GM18861 (cell line): Measurements from ENCODE around the gene PSMB2.
"Not testable (repeated sequence)": the region's sequence is repeated elsewhere in the genome, so short reads cannot be mapped to it uniquely, and the experiment has no call there.

Experiments used
- ATAC-seq: cut with Tn5 transposase; IDR thresholded peaks from one replicate; pipeline ENCODE4 v1.9.1; 2021; ENCODE audit not compliant: unreplicated experiment

Gene PSMB2

GRCh38 chr1:35641233-35641866 is at the start of gene PSMB2:
TSS of gene PSMB2 (minus strand) at chr1:35641526. CDS start at chr1:35641432, 94 bp downstream.
- peak; percentile 68 for ATAC-seq

DNA sequence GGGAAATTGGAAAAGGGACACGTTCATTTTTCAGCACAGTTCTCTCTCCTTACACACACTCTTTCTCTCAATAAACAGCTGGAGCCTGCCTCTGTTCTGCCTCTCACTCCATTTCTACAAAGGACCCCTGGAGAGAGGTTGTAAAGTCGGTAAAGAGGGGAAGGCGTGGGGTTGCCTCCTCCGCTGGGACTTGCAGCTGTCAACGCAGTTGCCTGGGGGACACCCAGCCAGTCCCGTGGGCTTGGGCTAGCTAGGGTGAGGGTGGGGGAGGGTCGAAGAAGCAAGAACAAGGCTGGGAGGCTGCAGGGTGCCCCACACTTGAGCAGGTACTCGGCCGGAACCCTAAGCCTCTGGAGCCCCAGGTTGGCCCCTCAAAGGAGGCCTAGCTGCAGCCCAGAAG is 49.8 kb upstream of the PSMB2 start:
- no peak for ATAC-seq

DNA sequence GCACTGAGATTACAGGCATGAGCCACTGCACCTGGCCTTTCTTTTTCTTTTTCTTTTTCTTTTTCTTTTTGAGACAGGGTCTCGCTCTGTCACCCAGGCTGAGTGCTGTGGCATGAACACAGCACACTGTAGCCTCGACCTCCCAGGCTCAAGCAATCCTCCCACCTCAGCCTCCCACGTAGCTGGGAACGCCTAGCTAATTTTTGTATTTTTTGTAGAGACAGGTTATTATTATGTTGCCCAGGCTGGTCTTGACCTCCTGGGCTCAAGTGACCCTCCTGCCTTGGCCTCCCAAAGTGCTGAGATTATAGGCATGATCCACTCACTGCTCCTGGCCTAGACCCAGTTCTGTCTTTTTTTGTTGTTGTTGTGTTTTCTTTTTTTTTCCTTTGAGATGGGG is 48.8 kb upstream of the PSMB2 start:
- not testable (repeated sequence) for ATAC-seq

DNA sequence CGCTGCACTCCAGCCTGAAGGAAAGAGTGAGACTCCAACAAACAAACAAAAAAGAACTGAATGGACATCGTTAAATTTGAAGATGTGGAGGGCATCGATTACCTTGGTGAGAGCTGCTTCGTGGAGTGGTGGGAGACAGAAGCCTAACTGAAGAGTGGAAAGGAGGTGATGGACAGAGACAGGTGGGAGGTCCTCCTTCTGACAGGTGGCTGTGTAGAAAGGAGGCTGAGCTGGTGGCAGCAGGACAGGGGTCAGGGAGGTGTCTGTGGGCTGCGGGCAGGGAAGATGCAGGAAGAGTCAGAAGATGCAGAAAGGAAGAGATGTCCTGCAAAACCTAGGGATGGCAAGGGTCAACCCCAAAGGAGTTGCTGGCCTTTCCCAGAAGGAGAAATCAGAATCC is 46.8 kb upstream of the PSMB2 start:
- ATAC-seq = no peak

DNA sequence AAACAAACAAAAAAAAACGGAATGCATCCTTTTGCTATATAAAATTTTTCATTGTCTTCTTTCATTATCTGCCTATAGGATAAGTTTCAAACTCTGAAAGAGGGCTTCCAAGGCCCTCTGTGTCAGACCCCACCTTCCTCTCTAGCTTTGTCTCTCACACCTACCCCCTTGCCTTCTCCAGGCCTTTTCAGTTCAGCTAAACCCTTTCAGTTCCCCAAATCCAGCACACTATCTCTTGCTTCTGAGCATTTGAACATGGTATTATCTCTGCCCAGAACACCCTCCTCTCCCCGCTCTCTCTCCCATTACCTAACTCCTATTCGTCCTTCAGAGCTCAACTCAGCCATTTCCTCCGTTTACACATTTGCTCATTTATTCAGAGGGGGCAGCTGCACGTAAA is 41.7 kb upstream of the PSMB2 start:
- no peak for ATAC-seq

GRCh38 chr1:35680271-35680670 is 38.9 kb upstream of the PSMB2 start:
- no peak for ATAC-seq

GRCh38 chr1:35675773-35676172 is 34.4 kb upstream of the PSMB2 start:
- no peak for ATAC-seq

- ATAC-seq = no peak
Observed at GRCh38 chr1:35674111-35674510, 32.8 kb upstream of the PSMB2 start.

GRCh38 chr1:35672116-35672515 is 30.8 kb upstream of the PSMB2 start:
- no peak for ATAC-seq

DNA sequence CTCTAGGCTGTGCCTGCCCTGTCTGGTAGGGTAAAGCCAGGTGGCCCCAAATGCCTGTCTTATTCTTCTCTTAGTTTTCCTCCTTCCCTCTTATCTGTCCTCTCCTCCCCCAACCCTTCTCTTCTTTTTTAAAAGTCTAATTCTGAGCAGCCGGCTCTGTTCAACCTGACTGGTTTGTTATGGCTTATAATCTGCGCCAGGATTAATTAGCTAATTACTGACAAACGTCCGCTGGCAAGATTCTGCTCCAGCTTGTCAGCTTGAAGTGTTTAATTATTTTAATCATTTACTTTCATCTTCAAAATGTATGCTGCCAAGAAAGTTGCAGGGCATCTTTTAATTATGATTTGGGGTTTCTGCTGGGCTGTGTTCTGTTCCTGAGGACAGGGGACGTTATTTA is 27.2 kb upstream of the PSMB2 start:
- no peak for ATAC-seq

DNA sequence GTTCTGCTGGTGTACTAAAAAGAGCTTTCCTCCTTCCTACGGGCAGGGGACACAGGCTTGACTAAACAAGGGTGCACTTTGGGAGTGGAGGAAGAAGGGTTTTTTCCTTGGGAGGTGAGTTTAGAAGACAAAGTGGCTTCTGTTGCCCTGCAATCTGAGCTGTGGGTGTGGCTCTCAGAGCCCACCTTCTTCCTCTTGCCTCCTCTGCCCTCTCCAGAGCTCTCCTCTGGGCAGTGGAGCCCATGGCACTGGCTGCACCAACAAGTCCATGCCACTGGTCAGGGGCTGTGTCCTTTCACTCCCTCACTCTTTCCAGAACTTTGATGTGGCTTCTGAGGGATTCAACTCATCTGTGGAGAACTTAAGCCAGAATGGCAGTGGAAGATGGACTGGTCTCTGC is 25.6 kb upstream of the PSMB2 start:
- ATAC-seq = no peak

DNA sequence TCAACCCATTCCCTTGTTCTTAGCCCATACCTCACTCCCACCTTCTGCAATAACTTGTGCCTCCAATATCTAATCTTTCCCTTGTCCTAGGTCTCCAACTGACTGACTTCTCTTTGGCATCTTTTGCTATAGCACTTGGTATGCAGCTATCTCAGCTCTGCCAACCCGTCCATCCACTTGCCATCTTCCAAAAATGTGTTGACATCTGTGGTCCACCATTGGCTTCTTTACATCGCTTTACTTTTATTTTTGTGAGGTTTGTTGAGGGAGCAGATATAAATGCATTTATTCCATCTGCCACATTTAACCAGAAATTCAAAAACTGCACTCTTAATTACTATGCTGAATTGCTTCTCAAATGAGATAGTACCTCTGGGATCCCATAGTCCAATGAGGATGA is 24.9 kb upstream of the PSMB2 start:
- no peak for ATAC-seq

DNA sequence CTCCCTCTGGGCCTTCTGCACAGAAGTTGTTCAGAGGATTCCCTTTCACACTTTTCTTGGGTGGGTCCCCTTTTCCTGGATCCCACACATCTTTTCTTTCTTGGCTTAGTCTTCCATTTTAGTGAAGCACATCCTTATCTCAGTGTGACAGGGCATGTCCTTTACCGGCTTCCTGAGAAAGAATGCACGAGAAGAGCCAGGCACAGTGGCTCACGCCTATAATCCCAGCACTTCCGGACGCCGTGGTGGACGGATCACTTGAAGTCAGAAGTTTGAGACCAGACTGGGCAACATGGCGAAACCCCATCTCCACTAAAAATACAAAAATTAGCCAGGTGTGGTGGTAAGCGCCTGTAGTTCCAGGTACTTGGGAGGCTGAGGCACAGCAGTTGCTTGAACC is 22.1 kb upstream of the PSMB2 start:
- ATAC-seq = no peak

DNA sequence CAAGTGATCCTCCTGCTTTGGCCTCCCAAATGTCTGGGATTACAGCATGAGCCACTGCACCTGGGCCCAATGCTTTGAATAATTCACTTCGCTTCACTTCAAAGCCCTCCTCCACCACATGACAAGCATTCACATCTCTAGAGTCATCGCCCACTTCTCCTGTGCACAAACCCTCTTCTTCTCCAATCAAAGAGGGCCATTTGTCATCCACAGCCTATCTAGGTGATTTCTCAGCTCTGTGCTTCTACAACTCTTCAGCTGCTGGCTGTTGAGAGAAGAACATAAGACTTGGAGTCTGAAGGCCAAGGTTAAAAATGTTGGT is 20.1 kb upstream of the PSMB2 start:
- no peak for ATAC-seq

DNA sequence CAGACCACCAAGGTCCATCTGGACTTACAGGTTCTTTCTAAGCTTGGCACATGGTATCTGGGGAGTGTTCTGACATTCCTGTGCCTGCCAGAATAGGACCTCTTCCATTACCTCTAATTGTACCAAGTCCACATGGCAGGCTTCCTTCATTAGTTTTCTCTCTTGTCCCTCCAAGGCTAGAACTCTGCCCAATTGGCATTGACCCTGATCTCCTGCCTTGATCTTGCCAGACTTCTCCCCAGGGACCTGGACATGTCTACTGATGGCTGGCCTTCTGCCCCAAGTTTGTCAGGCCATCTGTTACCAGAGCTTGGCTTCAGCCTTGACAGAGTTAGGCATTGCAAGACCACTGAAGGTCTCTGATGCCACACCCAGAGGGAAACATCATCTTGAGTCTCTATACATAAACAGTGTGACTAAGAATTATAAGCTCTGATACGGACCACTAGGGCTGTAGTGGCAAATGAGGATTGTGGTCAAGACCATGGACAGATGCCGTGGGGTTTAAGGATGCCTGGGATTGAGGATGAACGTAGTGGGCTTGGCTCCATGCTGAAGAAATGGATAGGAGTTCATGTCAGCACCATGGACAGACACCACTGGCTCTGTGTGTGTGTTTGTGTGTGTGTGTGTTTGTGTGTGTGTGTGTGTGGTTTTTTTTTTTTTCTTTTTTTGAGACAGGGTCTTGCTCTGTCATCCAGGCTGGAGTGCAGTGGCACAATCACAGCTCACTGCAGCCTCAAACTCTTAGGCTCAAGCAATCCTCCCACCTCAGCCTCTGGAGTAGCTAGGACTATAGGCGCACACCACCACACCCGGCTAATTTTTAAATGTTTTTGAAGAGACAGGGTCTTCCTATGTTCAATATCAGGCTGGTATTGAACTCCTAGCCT is 19.5 kb upstream of the PSMB2 start:
- ATAC-seq = no peak

GRCh38 chr1:35659589-35659988 is 18.3 kb upstream of the PSMB2 start:
- ATAC-seq = no peak

GRCh38 chr1:35657851-35658250 is 16.5 kb upstream of the PSMB2 start:
- no peak for ATAC-seq

DNA sequence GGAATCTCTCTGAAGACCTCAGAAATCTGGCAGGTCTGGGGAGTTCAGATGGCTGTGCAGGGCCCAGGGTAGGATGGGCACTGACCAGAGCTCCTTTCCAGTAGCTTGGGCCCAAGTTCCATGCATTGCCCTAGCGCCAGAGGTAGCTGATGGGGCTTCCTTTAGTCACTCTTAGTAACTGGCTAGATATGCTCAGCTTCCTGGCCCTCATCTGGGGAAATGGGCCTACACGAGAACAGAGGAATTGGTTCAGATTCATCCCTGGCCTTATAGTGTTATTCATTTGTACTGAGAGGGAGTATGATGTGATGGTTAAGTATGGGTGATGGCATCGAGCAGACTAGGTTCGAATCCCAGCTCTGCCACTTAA is 15.5 kb upstream of the PSMB2 start:
- ATAC-seq = no peak

- ATAC-seq = no peak
Observed at GRCh38 chr1:35656148-35656862, 15.0 kb upstream of the PSMB2 start.

GRCh38 chr1:35655196-35655595 is 13.9 kb upstream of the PSMB2 start:
- ATAC-seq = no peak

DNA sequence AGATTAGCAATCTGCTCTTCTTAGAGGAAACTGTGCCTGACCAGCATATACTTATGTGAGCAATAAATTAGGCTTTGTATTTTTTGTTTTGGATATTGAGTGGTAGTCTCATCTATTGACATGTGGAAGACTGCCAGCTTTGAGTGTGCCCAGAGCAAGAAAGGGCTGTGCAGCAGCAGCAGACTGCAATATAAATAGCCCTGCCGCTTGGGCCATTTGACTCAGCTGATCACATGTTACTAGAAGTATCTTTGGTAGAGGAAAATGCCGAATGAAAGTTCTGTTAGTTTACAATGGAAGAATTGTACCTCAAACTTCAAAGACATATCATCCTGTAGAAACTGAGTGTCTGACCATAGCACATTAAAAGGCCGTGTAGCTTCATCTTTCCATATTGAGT is 9.1 kb upstream of the PSMB2 start:
- no peak for ATAC-seq

GRCh38 chr1:35646043-35646442 is 4.7 kb upstream of the PSMB2 start:
- no peak for ATAC-seq
